IPS-11a (cell line): ENCODE measurements around the gene BCO1.

ENCODE experiments used
- H3K4me3 ChIP-seq: one replicate; pipeline ENCODE4 v1.5.1; 2013; ENCODE audit warnings: low read depth, low read length, control low read depth

The BCO1 gene

GRCh38 chr16:81273223-81273950 is 34.9 kb downstream of the BCO1 start:
- no peak overlapping the region for H3K4me3 ChIP-seq

- no peak overlapping the region for H3K4me3 ChIP-seq
Observed at GRCh38 chr16:81275064-81275532, 36.6 kb downstream of the BCO1 start.

DNA sequence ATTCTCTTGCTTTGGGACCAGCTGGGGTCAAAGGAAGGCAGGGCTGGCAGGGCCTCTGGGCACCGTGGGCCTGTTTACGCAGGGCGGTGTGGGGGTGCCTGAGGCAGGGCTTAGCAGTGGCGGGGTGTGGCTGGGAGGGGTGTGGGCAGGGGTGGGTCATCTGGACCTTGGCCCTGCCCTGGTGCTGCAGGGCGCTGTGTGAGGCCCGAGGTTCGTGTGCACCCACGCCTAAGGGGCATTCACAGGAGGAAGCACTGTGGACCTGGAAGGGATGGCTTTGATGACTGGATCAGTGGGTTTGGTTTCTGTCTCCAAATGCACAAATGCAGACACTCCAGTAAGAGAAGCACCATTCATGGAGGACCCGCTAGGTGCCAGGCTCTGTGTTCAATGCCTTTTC is 37.3 kb downstream of the BCO1 start:
- H3K4me3 ChIP-seq: no peak overlapping the region

GRCh38 chr16:81276323-81276722 is 37.8 kb downstream of the BCO1 start:
- no peak overlapping the region for H3K4me3 ChIP-seq

- H3K4me3 ChIP-seq: no peak overlapping the region
Observed at GRCh38 chr16:81277541-81278080, 39.1 kb downstream of the BCO1 start.

DNA sequence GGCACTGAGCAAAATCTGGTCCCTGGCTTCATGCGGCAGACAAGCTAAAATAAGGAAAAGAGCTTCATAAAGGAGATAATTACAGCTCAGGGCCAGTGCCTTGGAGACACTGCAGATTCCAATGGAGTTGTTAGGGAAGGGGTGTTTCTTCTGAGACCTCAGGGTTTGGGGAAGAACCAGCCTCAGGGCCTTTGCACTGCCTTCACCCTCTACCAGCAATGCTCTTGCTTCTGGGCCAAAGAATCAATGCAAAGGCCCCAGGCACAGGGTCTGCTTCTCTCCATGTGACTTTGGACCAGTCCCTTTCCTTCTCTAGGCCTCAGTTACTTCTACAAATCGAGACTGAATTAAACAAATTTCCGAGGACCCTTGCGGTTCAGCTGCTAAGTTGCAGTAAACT is 40.0 kb downstream of the BCO1 start:
- no peak overlapping the region for H3K4me3 ChIP-seq

GRCh38 chr16:81279392-81279791 is 40.9 kb downstream of the BCO1 start:
- no peak overlapping the region for H3K4me3 ChIP-seq

DNA sequence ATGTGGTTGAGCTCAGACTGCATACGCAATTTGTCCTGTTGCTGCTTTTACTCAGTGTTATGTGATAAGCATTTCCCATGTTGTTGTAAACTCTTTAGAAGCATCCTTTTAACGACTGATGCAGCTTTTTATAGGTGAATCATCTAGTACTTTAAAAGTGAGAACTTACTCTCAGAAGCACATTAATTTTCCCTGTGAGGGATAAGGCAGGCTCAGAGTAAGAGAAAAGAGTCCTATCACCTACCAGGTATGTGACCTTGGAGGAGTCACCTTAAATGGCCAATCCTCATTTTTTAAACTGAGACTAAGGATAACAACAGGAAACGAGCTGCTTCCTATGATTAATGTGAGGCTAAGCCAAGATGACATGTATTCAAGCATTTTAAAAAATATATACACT is 41.9 kb downstream of the BCO1 start:
- no peak overlapping the region for H3K4me3 ChIP-seq

DNA sequence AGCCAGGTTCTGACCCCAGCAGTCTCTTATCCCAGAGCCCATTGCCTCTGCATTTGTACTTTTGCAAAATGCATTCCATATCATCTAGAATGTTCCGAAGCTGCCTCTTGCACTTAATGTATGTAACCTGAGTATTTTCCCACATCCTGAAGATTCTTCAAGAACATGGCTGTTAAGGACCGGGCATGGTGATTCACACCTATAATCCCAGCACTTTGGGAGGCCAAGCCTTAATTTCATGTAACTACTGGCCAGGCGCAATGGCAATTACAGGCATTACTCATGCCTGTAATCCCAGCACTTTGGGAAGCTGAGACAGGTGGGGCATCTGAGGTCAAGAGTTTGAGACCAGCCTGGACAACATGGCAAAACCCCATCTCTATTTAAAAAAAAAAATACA is 44.6 kb downstream of the BCO1 start:
- no peak overlapping the region for H3K4me3 ChIP-seq

GRCh38 chr16:81284995-81285600 is 46.6 kb downstream of the BCO1 start:
- no peak overlapping the region for H3K4me3 ChIP-seq

DNA sequence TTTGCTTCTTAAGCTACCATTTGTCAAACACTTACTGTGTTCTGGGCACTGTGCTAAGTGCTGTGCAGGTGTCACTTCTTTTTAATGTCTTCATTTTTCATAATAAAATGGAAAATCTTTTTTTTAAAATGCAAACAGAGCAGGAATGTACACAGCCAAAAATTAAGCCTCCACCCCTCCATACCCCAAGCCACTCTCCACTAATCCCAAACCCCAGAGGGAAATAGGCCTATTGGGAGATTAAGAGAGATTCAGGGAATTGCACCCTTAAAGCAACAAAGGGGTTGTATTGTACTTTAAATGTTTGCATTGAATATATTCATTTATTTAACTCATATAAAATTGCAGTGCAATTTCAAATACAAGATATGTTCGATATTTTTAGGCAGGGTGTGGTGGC is 47.7 kb downstream of the BCO1 start:
- H3K4me3 ChIP-seq: no peak overlapping the region

DNA sequence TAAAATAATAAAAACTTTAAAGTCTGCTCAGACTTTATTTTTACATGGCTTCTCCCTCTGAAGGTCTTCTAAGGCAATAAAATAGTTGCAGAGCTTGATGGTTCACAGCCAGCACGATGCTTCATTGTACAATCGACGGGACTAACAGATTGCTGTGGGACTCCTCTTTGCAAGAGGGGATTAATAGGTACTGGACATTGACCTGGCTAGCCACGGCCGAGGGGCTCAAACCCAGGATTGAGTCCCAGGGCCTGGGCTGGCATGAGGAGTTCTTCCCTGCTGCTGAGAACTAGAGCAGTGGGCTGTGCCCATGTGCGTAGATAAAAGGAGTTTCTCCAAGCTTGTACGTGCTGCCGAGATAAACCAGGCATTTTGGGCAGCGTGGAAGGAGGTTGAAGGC is 52.6 kb downstream of the BCO1 start:
- H3K4me3 ChIP-seq: no peak overlapping the region

DNA sequence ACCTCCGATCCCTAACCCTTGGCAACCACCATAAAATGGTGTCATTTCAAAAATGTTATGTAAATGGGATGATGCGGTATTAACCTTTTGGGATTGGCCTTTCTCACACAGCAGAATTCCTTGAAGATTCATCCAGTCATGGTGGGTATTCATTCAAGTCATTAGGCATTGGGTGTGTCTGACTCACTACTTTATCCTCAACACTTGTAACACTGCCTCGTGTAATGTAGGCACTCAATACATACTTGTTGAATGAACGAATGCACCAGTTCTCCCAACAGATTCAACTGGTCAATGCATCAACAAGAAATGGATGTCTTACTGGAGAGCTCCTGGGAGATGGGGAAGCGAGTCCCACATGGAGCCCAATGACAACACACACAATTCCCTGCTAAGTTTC is 54.4 kb downstream of the BCO1 start:
- no peak overlapping the region for H3K4me3 ChIP-seq

DNA sequence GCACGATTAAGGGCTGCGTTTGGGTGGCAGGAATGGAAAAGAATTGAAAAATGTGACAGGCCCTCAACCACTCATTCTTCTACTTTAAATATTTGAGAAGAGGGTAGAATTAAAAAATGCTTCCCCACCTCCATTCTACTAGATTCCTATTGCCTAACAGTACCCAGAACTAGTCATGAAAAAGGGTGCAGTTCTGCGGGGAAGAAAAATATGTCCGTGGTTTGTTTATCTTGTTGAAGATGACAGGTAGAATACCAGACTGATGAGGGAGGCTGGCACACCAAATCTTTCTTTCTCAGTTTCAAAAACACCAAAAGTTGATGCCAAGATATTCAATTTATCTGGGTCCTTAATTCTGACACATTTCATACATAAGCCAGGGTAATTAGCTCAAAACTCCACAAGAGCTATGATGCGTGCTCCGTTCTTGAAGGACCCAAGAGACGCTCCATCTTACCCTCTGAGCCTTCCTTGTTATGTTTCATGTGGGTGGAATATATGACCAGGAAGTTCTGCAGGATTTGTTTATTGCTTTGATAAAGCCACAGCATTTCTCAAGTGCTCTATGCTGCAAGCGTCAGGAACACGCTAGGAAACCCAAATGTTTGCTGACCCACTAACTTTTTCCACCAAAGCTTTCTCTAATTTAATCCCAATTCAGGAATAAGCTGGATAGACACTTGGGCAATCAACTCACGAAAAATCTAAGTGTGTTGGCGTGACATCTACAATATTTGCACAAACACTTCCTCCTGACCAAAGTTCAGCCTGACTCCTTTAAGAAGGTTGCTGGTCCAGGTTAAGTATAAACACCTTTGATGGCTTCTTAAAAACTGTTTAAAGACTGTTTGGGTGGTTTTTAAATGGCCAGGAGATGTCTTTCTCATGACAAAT is 55.7 kb downstream of the BCO1 start:
- H3K4me3 ChIP-seq: no peak overlapping the region

- H3K4me3 ChIP-seq: no peak overlapping the region
Observed at GRCh38 chr16:81296631-81297030, 58.1 kb downstream of the BCO1 start.

DNA sequence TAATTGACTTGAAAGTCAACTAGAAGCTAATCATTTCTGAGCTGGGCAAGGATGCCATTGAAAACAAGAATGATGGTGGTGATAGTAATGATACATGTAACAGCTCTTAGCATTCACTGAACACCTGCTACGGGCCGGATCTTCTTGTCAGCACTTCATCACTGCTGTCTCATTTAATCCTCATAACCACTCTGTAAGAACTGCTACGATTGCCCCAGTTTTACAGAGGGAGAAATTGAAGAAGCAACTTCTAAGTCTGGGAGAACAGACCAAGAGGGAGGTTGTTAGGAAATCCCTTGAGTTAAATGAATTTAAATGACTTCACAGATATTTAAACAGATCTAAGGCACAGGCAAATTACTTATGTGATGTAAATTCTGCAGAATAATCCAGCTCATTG is 69.3 kb downstream of the BCO1 start:
- H3K4me3 ChIP-seq: no peak overlapping the region

- no peak overlapping the region for H3K4me3 ChIP-seq
Observed at GRCh38 chr16:81310045-81310644, 71.7 kb downstream of the BCO1 start.

GRCh38 chr16:81311762-81312161 is 73.3 kb downstream of the BCO1 start:
- no peak overlapping the region for H3K4me3 ChIP-seq

DNA sequence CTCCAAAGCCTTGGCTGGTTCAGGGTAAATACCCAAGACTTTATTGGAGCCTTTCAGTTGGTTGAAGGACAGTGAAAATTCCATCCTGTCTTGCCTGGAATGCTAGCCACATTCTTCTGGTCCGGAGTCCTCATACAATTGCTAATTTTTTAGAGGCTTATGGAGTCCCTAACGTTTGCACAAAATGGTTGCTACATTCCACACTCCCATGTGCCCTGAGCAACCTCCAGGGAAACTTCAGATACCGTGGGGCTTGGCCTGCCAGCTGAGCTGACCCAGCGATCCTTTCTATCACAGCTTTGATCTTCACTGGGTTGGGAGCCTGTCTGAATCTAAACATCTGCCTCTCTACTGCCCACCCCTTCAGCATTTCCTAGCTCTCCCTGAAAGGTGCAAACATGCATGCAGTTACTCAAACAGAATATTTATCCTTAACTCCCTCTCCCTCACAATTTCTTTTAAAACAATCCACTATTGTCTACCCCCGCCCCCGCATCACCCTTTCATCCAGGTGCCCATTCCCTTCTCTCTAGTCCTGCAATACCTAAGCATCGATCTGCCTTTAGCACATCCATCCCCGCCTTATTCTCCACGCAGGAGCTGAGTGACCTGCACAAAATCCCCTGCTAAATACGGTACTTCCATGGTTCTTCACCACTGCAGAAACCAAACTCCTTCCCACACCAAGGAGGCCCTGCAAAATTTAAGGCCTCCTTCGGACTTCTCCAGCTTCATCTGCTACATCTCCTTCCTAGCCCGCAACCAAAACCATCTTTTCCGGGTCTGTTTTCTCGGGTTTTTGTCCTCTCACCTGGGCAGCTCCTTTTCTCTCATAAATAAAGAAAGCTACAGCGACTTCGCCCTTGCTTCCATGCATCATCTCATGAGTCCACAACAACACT is 75.5 kb downstream of the BCO1 start:
- H3K4me3 ChIP-seq: peak overlapping the region; percentile 87
